GM12878 (cell line): ENCODE data around the gene NHEJ1. TPM values are rescaled to one million over a fixed set of nuclear protein-coding genes. Genes with fewer than 3 reads are reported as not detected.

Experiments used
- ATAC-seq: fragments of 200-7000 bp; cut with Tn5 transposase; 3 replicates; pipeline ENCODE4 v1.9.1; 2020; ENCODE audit warnings: mild to moderate bottlenecking, moderate library complexity
- BruUV-seq: library from RNA; stranded (reverse); fragments of 400-500 nt; replicated peaks from 2 replicates; lab custom pipeline; 2021; lab: Mats Ljungman, UMichigan
- CTCF ChIA-PET: fragments of 300-600 bp; sonication (Branson Sonifier 250); formaldehyde crosslinking; extraction: SDS; loops from one replicate; lab custom pipeline; 2021; ENCODE audit warnings: inconsistent platforms; lab: Yijun Ruan, JAX
- POLR2A ChIA-PET: fragments of 350-600 bp; formaldehyde crosslinking; extraction: SDS; loops from one replicate; lab custom pipeline; 2021; ENCODE audit warnings: inconsistent platforms; lab: Charles Lee
- RAD21 ChIA-PET: fragments of 300-600 bp; sonication (Branson Sonifier 250); formaldehyde crosslinking; loops from one replicate; lab custom pipeline; 2023; ENCODE audit warnings: antibody characterized with exemption; ENCODE audit not compliant: unreplicated experiment; lab: Charles Lee
- SMC1A ChIA-PET: fragments of 300-600 bp; sonication (Branson Sonifier 250); formaldehyde crosslinking; loops from one replicate; lab custom pipeline; 2023; ENCODE audit not compliant: unreplicated experiment, uncharacterized antibody; lab: Charles Lee
- DNase-seq: peaks from one replicate; pipeline ENCODE4 v3.0.0-alpha.2; 2011; ENCODE audit warnings: low read depth, low spot score
- FAIRE-seq: peaks from 3 replicates; lab custom pipeline; 2011; peaks lifted over from hg19 to GRCh38; lab: Jason Lieb, UNC
- H2AFZ ChIP-seq: 2 replicates; pipeline ENCODE4 v1.6.0; 2011; ENCODE audit warnings: low read depth, low read length, control low read depth; ENCODE audit not compliant: control insufficient read depth
- H3K27ac ChIP-seq: 2 replicates; pipeline ENCODE4 v1.5.1; 2011; ENCODE audit warnings: control low read depth; ENCODE audit not compliant: control insufficient read depth, insufficient read depth
- H3K27me3 ChIP-seq, 2 experiments: replicated peaks in 1 of 2; 2 replicates each; pipeline versions ENCODE4 v1.6.0 to v1.6.1; 2011; ENCODE audit warnings: low read length in 1 of 2; ENCODE audit not compliant: control insufficient read depth in 2 of 2, insufficient read depth in 2 of 2
- H3K36me3 ChIP-seq, 2 experiments: 2 replicates each; pipeline ENCODE4 v1.5.1; 2011; ENCODE audit warnings: low read length in 1 of 2; ENCODE audit not compliant: control insufficient read depth in 2 of 2, insufficient read depth in 2 of 2
- H3K4me1 ChIP-seq: 2 replicates; pipeline ENCODE4 v1.6.1; 2011; ENCODE audit warnings: mild to moderate bottlenecking, low read length, moderate library complexity, mixed read lengths; ENCODE audit not compliant: control insufficient read depth, insufficient read depth
- H3K4me2 ChIP-seq: 2 replicates; pipeline ENCODE4 v1.6.0; 2011; ENCODE audit warnings: control low read depth; ENCODE audit not compliant: control insufficient read depth, insufficient read depth
- H3K4me3 ChIP-seq: fragments of 200-600 bp; sonication (generic); 2 replicates; pipeline ENCODE4 v1.5.1; 2016
- H3K79me2 ChIP-seq: 2 replicates; pipeline ENCODE4 v1.6.0; 2011; ENCODE audit warnings: low read length; ENCODE audit not compliant: control insufficient read depth, insufficient read depth
- H3K9ac ChIP-seq: 2 replicates; pipeline ENCODE4 v1.8.0; 2011; ENCODE audit warnings: low read length, control low read depth, mixed read lengths; ENCODE audit not compliant: control insufficient read depth, insufficient read depth
- H3K9me3 ChIP-seq: replicated peaks from 3 replicates; pipeline ENCODE4 v1.5.1; 2011; ENCODE audit warnings: mild to moderate bottlenecking, low read length; ENCODE audit not compliant: control insufficient read depth, insufficient read depth
- H4K20me1 ChIP-seq: 2 replicates; pipeline ENCODE4 v1.6.0; 2011; ENCODE audit not compliant: control insufficient read depth, insufficient read depth
- MYB ChIP-seq: fragments of 150-350 bp; IDR thresholded peaks from 2 replicates; pipeline ENCODE4 v1.6.1; 2014; ENCODE audit warnings: mild to moderate bottlenecking, low read depth, low read length, borderline replicate concordance
- NRF1 ChIP-seq: conservative IDR thresholded peaks from 2 replicates; pipeline ENCODE4 v1.6.1; 2011; ENCODE audit warnings: mild to moderate bottlenecking, low read depth, low read length, improper control_type of control experiment
- PAX5 ChIP-seq: IDR thresholded peaks from 2 replicates; pipeline ENCODE4 v1.6.1; 2011; ENCODE audit warnings: low read depth, low read length, borderline replicate concordance
- TARDBP ChIP-seq: IDR thresholded peaks from 2 replicates; pipeline ENCODE4 v1.6.1; 2016; ENCODE audit warnings: borderline replicate concordance
- YY1 ChIP-seq: IDR thresholded peaks from 2 replicates; pipeline ENCODE4 v1.6.1; 2011; ENCODE audit warnings: low read depth, mild to moderate bottlenecking, low read length
- ZBED1 ChIP-seq: IDR thresholded peaks from 2 replicates; pipeline ENCODE4 v1.6.1; 2016; ENCODE audit warnings: borderline replicate concordance
- ZNF274 ChIP-seq: IDR thresholded peaks from one replicate; pipeline ENCODE4 v1.8.0; 2011; ENCODE audit not compliant: insufficient read length, insufficient read depth
- in situ Hi-C: fragments of 300-500 bp; cut with MboI; formaldehyde crosslinking; loops from 9 replicates; pipeline ENCODE4 v1.14.3; 2018; ENCODE audit warnings: mixed read lengths
- intact Hi-C: fragments of 100-400 bp; cut with micrococcal nuclease; formaldehyde crosslinking; loops from one replicate; pipeline ENCODE4 v1.14.2; 2022; ENCODE audit not compliant: unreplicated experiment
- polyA plus RNA-seq, 11 experiments: library from polyadenylated mRNA; depleted of rRNA in 4 of 11; unstranded in 6 of 11; stranded (reverse) in 5 of 11; fragments of >200 nt; fragmentation: Nextera tagmentation in 4 of 11; fragmentation: Illumina TruSeq in 1 of 11; extraction: Ambion mirVana in 4 of 11; extraction: Trizol in 1 of 11; gene quantifications; 1 replicate in 1 of 11; 2 replicates in 10 of 11; pipeline versions ENCODE4 v1.2.1 to v1.2.3, GENCODE V29; 2011 to 2016; ENCODE audit warnings: inconsistent platforms in 2 of 11, missing spikeins in 2 of 11, low read depth in 1 of 11
- total RNA-seq, 4 experiments: library from RNA; depleted of rRNA in 3 of 4; stranded (reverse); fragments of >200 nt in 3 of 4; fragmentation: Illumina TruSeq in 1 of 4; extraction: Trizol in 1 of 4; gene quantifications; 2 replicates each; pipeline versions ENCODE4 v1.2.1 to v1.2.3, GENCODE V29; 2013 to 2021
- TF ChIP-seq, protein P1 (sequence below): fragments of 450-650 bp; IDR thresholded peaks from 2 replicates; pipeline ENCODE4 v1.6.1; 2018; ENCODE audit warnings: mild to moderate bottlenecking, low read depth, moderate library complexity; ENCODE audit not compliant: partially characterized antibody
- TF ChIP-seq, protein P2 (sequence below): fragments of 450-650 bp; formaldehyde crosslinking; IDR thresholded peaks from 2 replicates; pipeline ENCODE4 v1.5.0; 2022; ENCODE audit warnings: mild to moderate bottlenecking, missing genetic modification characterization
- TF ChIP-seq, protein P3 (sequence below): fragments of 450-650 bp; IDR thresholded peaks from 2 replicates; pipeline ENCODE4 v1.6.1; 2016; ENCODE audit warnings: mild to moderate bottlenecking, moderate library complexity, borderline replicate concordance

NHEJ1 gene
- total and polyA plus RNA-seq, 10 of the 15 experiments (the other 5 are each of a cell fraction or from before 2014, with no cell fraction given), result 11.8 to 20.2 (median 17.0) TPM

DNA sequence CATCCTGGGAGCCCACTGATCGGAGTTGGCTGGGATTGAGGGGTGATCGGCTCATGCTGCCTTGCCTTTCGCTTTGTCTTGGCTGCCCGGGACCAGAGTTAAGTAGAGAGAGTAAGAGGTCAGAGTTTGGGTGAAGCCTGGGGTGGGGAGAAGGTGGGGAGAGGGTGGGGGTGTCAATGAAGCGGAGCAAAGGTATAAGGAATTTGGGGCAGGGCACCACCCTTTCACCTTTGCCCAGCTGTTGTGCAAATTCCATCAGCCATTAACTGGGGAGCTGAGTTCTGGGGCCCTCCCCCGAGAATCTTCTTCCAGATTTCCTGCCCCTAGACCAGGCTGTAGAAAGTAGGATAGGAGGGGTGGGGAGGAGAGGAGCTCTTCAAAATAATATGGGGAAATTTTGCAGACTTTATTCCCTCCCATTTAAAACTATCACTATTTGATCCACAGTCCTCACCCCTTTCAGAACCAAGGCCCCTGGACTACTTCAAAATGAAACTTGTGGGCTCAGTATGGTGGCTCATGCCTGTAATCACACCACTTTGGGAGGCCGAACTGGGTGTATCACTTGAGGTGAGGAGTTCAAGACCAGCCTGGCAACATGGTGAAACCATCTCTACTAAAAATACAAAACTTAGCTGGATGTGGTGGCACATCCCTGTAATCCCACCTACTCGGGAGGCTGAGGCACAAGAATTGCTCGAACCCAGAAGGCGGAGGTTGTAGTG, 9.5 kb upstream of the NHEJ1 start, which contains the start of gene SLC23A3 (continued):
- TF ChIP-seq, protein P1, sequence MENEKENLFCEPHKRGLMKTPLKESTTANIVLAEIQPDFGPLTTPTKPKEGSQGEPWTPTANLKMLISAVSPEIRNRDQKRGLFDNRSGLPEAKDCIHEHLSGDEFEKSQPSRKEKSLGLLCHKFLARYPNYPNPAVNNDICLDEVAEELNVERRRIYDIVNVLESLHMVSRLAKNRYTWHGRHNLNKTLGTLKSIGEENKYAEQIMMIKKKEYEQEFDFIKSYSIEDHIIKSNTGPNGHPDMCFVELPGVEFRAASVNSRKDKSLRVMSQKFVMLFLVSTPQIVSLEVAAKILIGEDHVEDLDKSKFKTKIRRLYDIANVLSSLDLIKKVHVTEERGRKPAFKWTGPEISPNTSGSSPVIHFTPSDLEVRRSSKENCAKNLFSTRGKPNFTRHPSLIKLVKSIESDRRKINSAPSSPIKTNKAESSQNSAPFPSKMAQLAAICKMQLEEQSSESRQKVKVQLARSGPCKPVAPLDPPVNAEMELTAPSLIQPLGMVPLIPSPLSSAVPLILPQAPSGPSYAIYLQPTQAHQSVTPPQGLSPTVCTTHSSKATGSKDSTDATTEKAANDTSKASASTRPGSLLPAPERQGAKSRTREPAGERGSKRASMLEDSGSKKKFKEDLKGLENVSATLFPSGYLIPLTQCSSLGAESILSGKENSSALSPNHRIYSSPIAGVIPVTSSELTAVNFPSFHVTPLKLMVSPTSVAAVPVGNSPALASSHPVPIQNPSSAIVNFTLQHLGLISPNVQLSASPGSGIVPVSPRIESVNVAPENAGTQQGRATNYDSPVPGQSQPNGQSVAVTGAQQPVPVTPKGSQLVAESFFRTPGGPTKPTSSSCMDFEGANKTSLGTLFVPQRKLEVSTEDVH, result no peak
- TF ChIP-seq, protein P2, sequence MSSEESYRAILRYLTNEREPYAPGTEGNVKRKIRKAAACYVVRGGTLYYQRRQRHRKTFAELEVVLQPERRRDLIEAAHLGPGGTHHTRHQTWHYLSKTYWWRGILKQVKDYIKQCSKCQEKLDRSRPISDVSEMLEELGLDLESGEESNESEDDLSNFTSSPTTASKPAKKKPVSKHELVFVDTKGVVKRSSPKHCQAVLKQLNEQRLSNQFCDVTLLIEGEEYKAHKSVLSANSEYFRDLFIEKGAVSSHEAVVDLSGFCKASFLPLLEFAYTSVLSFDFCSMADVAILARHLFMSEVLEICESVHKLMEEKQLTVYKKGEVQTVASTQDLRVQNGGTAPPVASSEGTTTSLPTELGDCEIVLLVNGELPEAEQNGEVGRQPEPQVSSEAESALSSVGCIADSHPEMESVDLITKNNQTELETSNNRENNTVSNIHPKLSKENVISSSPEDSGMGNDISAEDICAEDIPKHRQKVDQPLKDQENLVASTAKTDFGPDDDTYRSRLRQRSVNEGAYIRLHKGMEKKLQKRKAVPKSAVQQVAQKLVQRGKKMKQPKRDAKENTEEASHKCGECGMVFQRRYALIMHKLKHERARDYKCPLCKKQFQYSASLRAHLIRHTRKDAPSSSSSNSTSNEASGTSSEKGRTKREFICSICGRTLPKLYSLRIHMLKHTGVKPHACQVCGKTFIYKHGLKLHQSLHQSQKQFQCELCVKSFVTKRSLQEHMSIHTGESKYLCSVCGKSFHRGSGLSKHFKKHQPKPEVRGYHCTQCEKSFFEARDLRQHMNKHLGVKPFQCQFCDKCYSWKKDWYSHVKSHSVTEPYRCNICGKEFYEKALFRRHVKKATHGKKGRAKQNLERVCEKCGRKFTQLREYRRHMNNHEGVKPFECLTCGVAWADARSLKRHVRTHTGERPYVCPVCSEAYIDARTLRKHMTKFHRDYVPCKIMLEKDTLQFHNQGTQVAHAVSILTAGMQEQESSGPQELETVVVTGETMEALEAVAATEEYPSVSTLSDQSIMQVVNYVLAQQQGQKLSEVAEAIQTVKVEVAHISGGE (CRISPR knock-in tag), result no peak
- TF ChIP-seq ZBED1, result no peak

GRCh38 chr2:219168932-219169331, 8.3 kb upstream of the NHEJ1 start:
- intact Hi-C loops (no loop called here), in situ Hi-C loops (no loop called here)
- ChIA-PET CTCF (interaction anchor here (0.9 to 5.4 kb wide), 3 partner anchors 10 to 361 kb away, joined by 3 to 48 read pairs (median 3); no protein-coding TSS in a partner anchor), SMC1A (no interaction called here), POLR2A (no interaction called here), RAD21 (no interaction called here)
- no peaks in the 10 kb centered on the region for H3K27me3 ChIP-seq
- BruUV-seq, result no TSS peak
- no peaks in the 10 kb centered on the region for H3K9me3 ChIP-seq
- no peak overlapping the region for H3K4me3 ChIP-seq
- no peaks in the 10 kb centered on the region for H4K20me1 ChIP-seq
- no peak for ATAC-seq
- H3K9ac ChIP-seq, result no peak overlapping the region
- no peaks in the 10 kb centered on the region for H3K4me1 ChIP-seq
- no peak overlapping the region for H3K27ac ChIP-seq
- FAIRE-seq, result no peak
- no peak for DNase-seq
- no peak overlapping the region for H2AFZ ChIP-seq
- TF ChIP-seq MYB, result no peak
- no peak for TF ChIP-seq ZNF274
- TF ChIP-seq, protein P3, sequence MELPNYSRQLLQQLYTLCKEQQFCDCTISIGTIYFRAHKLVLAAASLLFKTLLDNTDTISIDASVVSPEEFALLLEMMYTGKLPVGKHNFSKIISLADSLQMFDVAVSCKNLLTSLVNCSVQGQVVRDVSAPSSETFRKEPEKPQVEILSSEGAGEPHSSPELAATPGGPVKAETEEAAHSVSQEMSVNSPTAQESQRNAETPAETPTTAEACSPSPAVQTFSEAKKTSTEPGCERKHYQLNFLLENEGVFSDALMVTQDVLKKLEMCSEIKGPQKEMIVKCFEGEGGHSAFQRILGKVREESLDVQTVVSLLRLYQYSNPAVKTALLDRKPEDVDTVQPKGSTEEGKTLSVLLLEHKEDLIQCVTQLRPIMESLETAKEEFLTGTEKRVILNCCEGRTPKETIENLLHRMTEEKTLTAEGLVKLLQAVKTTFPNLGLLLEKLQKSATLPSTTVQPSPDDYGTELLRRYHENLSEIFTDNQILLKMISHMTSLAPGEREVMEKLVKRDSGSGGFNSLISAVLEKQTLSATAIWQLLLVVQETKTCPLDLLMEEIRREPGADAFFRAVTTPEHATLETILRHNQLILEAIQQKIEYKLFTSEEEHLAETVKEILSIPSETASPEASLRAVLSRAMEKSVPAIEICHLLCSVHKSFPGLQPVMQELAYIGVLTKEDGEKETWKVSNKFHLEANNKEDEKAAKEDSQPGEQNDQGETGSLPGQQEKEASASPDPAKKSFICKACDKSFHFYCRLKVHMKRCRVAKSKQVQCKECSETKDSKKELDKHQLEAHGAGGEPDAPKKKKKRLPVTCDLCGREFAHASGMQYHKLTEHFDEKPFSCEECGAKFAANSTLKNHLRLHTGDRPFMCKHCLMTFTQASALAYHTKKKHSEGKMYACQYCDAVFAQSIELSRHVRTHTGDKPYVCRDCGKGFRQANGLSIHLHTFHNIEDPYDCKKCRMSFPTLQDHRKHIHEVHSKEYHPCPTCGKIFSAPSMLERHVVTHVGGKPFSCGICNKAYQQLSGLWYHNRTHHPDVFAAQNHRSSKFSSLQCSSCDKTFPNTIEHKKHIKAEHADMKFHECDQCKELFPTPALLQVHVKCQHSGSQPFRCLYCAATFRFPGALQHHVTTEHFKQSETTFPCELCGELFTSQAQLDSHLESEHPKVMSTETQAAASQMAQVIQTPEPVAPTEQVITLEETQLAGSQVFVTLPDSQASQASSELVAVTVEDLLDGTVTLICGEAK, result no peak
- TF ChIP-seq PAX5, result no peak
- no peak for TF ChIP-seq NRF1
- no peak for TF ChIP-seq TARDBP
- TF ChIP-seq YY1, result no peak
- H3K36me3 ChIP-seq, result peaks cover under 1 to 4% of the 10 kb centered on the region in 2 experiments
- H3K4me2 ChIP-seq, result no peak overlapping the region
- H3K79me2 ChIP-seq, result no peaks in the 10 kb centered on the region
